NT2/D1 (cell line): ENCODE results near the gene MAZ.

ENCODE experiments used
- YY1 ChIP-seq: IDR thresholded peaks from 2 replicates; pipeline ENCODE4 v1.6.1; 2011; ENCODE audit not compliant: insufficient read length, insufficient read depth
- ZNF274 ChIP-seq: IDR thresholded peaks from 2 replicates; pipeline ENCODE4 v1.6.1; 2011; ENCODE audit warnings: mild to moderate bottlenecking, low read depth, low read length

DNA sequence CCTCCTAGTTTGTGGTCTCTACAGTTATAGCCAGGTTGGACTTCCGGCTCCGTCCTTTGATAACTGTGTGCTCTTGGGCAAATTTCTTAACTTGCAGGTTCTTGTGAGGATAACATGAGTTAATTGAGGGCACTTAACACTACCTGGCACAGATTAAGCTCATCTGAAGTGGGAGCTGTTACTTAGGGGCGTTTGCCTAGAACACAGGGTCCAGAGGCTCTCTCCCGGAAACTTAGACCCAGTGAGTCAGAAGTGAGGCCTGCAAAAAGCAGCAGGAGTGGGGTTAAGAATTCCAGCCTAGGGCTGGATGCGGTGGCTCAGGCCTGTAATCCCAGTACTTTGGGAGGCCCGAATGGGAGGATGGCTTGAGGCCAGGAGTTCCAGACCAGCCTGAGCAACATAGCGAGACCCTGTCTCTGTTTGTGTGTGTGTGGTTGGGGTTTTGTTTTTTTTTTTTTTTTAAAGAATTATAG lies 15.3 kb downstream of the MAZ start:
- TF ChIP-seq ZNF274: no peak
- TF ChIP-seq YY1: no peak
